ENCODE measurements around the gene VPS36.

Gene VPS36

GRCh38 chr13:52406629-52407028 lies 43.8 kb downstream of the VPS36 start:
- TF ChIP-seq CTCF (IDR thresholded peaks at IDR 0.05; ENCODE audit: low read length, missing control alignments): no peak
- no peak overlapping the region for H3K4me3 ChIP-seq (replicated peaks; ENCODE audit: low read depth, low read length)
- no peak for DNase-seq (ENCODE audit: low read depth)

GRCh38 chr13:52405767-52406494 lies 44.5 kb downstream of the VPS36 start, which contains the start of gene THSD1:
TSS of gene THSD1 (minus strand) at chr13:52406172. CDS start at chr13:52402600, 3,572 bp downstream.
- peak; percentile 44 for DNase-seq (ENCODE audit: low read depth)
- H3K4me3 ChIP-seq (replicated peaks; ENCODE audit: low read depth, low read length): peak within 1 kb of the TSS; percentile 71
- TF ChIP-seq CTCF (IDR thresholded peaks at IDR 0.05; ENCODE audit: low read length, missing control alignments): no peak

- H3K4me3 ChIP-seq (replicated peaks; ENCODE audit: low read depth, low read length): peak overlapping the region; percentile 71
- no peak for TF ChIP-seq CTCF (IDR thresholded peaks at IDR 0.05; ENCODE audit: low read length, missing control alignments)
- no peak for DNase-seq (ENCODE audit: low read depth)
Measured at GRCh38 chr13:52405369-52405766, 45.1 kb downstream of the VPS36 start.

- no peak overlapping the region for H3K4me3 ChIP-seq (replicated peaks; ENCODE audit: low read depth, low read length)
- TF ChIP-seq CTCF (IDR thresholded peaks at IDR 0.05; ENCODE audit: low read length, missing control alignments): peak; percentile 35
- peak; percentile 60 for DNase-seq (ENCODE audit: low read depth)
Measured at GRCh38 chr13:52399708-52400107, 50.7 kb downstream of the VPS36 start.

GRCh38 chr13:52399046-52399445 lies 51.4 kb downstream of the VPS36 start:
- no peak for DNase-seq (ENCODE audit: low read depth)
- H3K4me3 ChIP-seq (replicated peaks; ENCODE audit: low read depth, low read length): no peak overlapping the region
- TF ChIP-seq CTCF (IDR thresholded peaks at IDR 0.05; ENCODE audit: low read length, missing control alignments): no peak

GRCh38 chr13:52395704-52396103 lies 54.7 kb downstream of the VPS36 start:
- H3K4me3 ChIP-seq (replicated peaks; ENCODE audit: low read depth, low read length): no peak overlapping the region
- TF ChIP-seq CTCF (IDR thresholded peaks at IDR 0.05; ENCODE audit: low read length, missing control alignments): no peak
- DNase-seq (ENCODE audit: low read depth): no peak

GRCh38 chr13:52394586-52394985 lies 55.8 kb downstream of the VPS36 start:
- no peak for TF ChIP-seq CTCF (IDR thresholded peaks at IDR 0.05; ENCODE audit: low read length, missing control alignments)
- no peak for DNase-seq (ENCODE audit: low read depth)
- no peak overlapping the region for H3K4me3 ChIP-seq (replicated peaks; ENCODE audit: low read depth, low read length)
